PC-9 (cell line): ENCODE measurements around the gene SRPK2. TPM values are rescaled to one million over a fixed set of nuclear protein-coding genes. Genes with fewer than 3 reads are reported as not detected.

Experiments used
- BruUV-seq: library from RNA; stranded (reverse); fragments of 400-500 nt; replicated peaks from 2 replicates; lab custom pipeline; 2021; lab: Mats Ljungman, UMichigan
- CTCF ChIA-PET: fragments of 300-600 bp; sonication (Branson Sonifier 250); formaldehyde crosslinking; loops from one replicate; lab custom pipeline; 2022; ENCODE audit warnings: antibody characterized with exemption; lab: Charles Lee
- POLR2A ChIA-PET: fragments of 300-600 bp; sonication (Branson Sonifier 250); formaldehyde crosslinking; loops from one replicate; lab custom pipeline; 2022; ENCODE audit warnings: antibody characterized with exemption; ENCODE audit not compliant: unreplicated experiment; lab: Charles Lee
- DNase-seq, 2 experiments: peaks; one replicate each; pipeline versions ENCODE4 v3.0.0 to v3.0.0-alpha.2; 2015 to 2022; ENCODE audit warnings: mixed read lengths in 1 of 2
- H2AFZ ChIP-seq: fragments of 200-600 bp; sonication (generic); 2 replicates; pipeline ENCODE4 v1.8.1; 2017; ENCODE audit warnings: antibody characterized with exemption
- H3F3A ChIP-seq: fragments of 200-600 bp; sonication (generic); 2 replicates; pipeline ENCODE4 v1.8.1; 2017; ENCODE audit warnings: antibody characterized with exemption, mild to moderate bottlenecking, low read depth; ENCODE audit not compliant: insufficient read depth
- H3K27ac ChIP-seq: fragments of 200-600 bp; sonication (generic); 2 replicates; pipeline ENCODE4 v1.6.1; 2016; ENCODE audit warnings: mixed run types
- H3K27me3 ChIP-seq: fragments of 200-600 bp; sonication (generic); 2 replicates; pipeline ENCODE4 v1.6.1; 2016; ENCODE audit warnings: low read depth, mixed run types; ENCODE audit not compliant: insufficient read depth
- H3K36me3 ChIP-seq: fragments of 200-600 bp; sonication (generic); 2 replicates; pipeline ENCODE4 v1.6.1; 2016; ENCODE audit warnings: low read depth, mixed run types
- H3K4me1 ChIP-seq: fragments of 200-600 bp; sonication (generic); replicated peaks from 2 replicates; pipeline ENCODE4 v1.6.1; 2016; ENCODE audit warnings: mixed run types; ENCODE audit not compliant: insufficient read depth
- H3K4me2 ChIP-seq: fragments of 200-600 bp; sonication (generic); 2 replicates; pipeline ENCODE4 v1.6.1; 2017; ENCODE audit warnings: mixed run types
- H3K4me3 ChIP-seq: fragments of 200-600 bp; sonication (generic); 2 replicates; pipeline ENCODE4 v1.6.1; 2016; ENCODE audit warnings: mixed run types
- H3K79me2 ChIP-seq: fragments of 200-600 bp; sonication (generic); 2 replicates; pipeline ENCODE4 v1.6.1; 2017; ENCODE audit warnings: low read depth, mixed run types
- H3K9me2 ChIP-seq: fragments of 200-600 bp; sonication (generic); 2 replicates; pipeline ENCODE4 v1.8.1; 2017; ENCODE audit warnings: mild to moderate bottlenecking; ENCODE audit not compliant: insufficient read depth
- H3K9me3 ChIP-seq: fragments of 200-600 bp; sonication (generic); 2 replicates; pipeline ENCODE4 v1.8.1; 2016; ENCODE audit warnings: low read depth; ENCODE audit not compliant: insufficient read depth
- H4K20me1 ChIP-seq: fragments of 200-600 bp; sonication (generic); 2 replicates; pipeline ENCODE4 v1.8.1; 2017; ENCODE audit not compliant: insufficient read depth
- EZH2 ChIP-seq: fragments of 200-600 bp; sonication (generic); IDR thresholded peaks from 2 replicates; pipeline ENCODE4 v1.8.0; 2017; ENCODE audit warnings: antibody characterized with exemption, low read depth
- intact Hi-C: fragments of 100-400 bp; cut with micrococcal nuclease; formaldehyde crosslinking; loops from one replicate; pipeline ENCODE4 v1.10.0; 2022; ENCODE audit not compliant: unreplicated experiment
- total RNA-seq: library from RNA; stranded (reverse); gene quantifications from 2 replicates; pipeline ENCODE4 v1.2.3, GENCODE V29; 2021
- TF ChIP-seq, protein P1 (sequence below): fragments of 200-600 bp; sonication (generic); conservative IDR thresholded peaks from 2 replicates; pipeline ENCODE4 v1.6.1; 2017; ENCODE audit warnings: mixed run types, antibody characterized with exemption, mild to moderate bottlenecking, moderate library complexity

Gene SRPK2
- total RNA-seq, 1 experiment from 2014 or later = 60.6 TPM

DNA sequence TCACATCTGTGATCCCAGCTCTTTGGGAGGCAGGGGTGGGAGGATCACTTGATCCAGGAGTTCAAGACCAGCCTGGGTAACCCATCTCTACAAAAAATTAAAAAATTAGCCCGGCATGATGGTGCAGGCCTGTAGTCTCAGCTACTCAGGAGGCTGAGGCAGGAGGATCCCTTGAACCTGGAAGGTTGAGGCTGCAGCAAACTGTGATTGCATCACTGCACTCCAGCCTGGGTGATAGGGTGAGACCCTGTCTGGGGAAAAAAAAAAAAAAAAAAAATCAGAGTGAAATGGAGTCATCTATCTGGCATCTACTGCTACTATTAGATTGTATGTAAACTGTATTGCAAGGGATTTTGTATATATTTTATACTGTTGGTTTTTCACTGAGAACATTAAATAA lies 315.6 kb downstream of the SRPK2 start:
- no TSS peak for BruUV-seq
- Histone ChIP-seq H3K36me3 (peaks cover 35% of the 10 kb centered on the region), H4K20me1 (peaks cover 13% of the 10 kb centered on the region; the same call in 1 of the 2 replicates), H3K9me2 (no peaks in the 10 kb centered on the region), H3K27me3 (no peaks in the 10 kb centered on the region), H3K4me1 (no peaks in the 10 kb centered on the region), H3K4me3 (no peak overlapping the region), H3K4me2 (no peak overlapping the region), H3K27ac (no peak overlapping the region), H3K9me3 (no peaks in the 10 kb centered on the region), H3F3A (peaks cover 11% of the 10 kb centered on the region), H3K79me2 (peaks cover 4% of the 10 kb centered on the region; the same call in 1 of the 2 replicates), H2AFZ (no peak overlapping the region)
- TF ChIP-seq, protein P1, sequence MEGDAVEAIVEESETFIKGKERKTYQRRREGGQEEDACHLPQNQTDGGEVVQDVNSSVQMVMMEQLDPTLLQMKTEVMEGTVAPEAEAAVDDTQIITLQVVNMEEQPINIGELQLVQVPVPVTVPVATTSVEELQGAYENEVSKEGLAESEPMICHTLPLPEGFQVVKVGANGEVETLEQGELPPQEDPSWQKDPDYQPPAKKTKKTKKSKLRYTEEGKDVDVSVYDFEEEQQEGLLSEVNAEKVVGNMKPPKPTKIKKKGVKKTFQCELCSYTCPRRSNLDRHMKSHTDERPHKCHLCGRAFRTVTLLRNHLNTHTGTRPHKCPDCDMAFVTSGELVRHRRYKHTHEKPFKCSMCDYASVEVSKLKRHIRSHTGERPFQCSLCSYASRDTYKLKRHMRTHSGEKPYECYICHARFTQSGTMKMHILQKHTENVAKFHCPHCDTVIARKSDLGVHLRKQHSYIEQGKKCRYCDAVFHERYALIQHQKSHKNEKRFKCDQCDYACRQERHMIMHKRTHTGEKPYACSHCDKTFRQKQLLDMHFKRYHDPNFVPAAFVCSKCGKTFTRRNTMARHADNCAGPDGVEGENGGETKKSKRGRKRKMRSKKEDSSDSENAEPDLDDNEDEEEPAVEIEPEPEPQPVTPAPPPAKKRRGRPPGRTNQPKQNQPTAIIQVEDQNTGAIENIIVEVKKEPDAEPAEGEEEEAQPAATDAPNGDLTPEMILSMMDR = no peak
- no peak for TF ChIP-seq EZH2
- ChIA-PET POLR2A (interaction anchor here (0.6 kb wide), 1 partner anchor 96 kb away, joined by 4 read pairs; no protein-coding TSS in a partner anchor), CTCF (no interaction called here)
- no peak for DNase-seq
- intact Hi-C loops = no loop called here

DNA sequence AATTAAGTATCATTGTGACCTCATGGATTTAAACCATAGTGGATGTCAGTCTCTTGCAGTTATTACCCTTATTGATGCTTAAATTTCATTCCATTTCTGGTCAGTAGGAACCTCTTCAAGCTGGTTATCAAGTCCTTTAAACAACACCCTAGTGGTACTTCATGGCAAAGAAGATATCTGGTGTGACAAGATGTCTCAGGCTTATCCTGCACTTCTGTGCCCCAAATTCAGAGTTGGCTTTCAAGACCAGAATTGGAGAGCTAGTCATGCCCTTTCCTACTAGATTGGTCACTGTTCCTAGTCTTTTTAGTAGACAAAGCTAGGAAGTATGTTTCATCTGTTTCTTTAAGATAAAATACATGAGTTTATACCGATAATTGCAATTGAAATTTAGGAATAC lies 319.8 kb downstream of the SRPK2 start:
- H3K9me2 ChIP-seq = no peaks in the 10 kb centered on the region
- no peak for TF ChIP-seq EZH2
- TF ChIP-seq, protein P1 = no peak
- peaks cover 4% of the 10 kb centered on the region; the same call in 1 of the 2 replicates for H3K79me2 ChIP-seq
- CTCF ChIA-PET = interaction anchor here (0.6 kb wide), 1 partner anchor 21 kb away, joined by 5 read pairs; no protein-coding TSS in a partner anchor
- peaks cover 21% of the 10 kb centered on the region for H4K20me1 ChIP-seq
- intact Hi-C loops = no loop called here
- no peak for DNase-seq
- no peak overlapping the region for H2AFZ ChIP-seq
- peaks cover 19% of the 10 kb centered on the region for H3F3A ChIP-seq
- H3K36me3 ChIP-seq = peaks cover 20% of the 10 kb centered on the region; the same call in 1 of the 2 replicates
- POLR2A ChIA-PET = interaction anchor here (0.7 kb wide), 1 partner anchor 285 kb away, joined by 3 read pairs; no protein-coding TSS in a partner anchor
- no peaks in the 10 kb centered on the region for H3K9me3 ChIP-seq
- no peaks in the 10 kb centered on the region for H3K4me1 ChIP-seq
- no peak overlapping the region for H3K4me3 ChIP-seq
- no peaks in the 10 kb centered on the region for H3K27me3 ChIP-seq
- no peak overlapping the region for H3K27ac ChIP-seq
- H3K4me2 ChIP-seq = no peak overlapping the region
- no TSS peak for BruUV-seq

DNA sequence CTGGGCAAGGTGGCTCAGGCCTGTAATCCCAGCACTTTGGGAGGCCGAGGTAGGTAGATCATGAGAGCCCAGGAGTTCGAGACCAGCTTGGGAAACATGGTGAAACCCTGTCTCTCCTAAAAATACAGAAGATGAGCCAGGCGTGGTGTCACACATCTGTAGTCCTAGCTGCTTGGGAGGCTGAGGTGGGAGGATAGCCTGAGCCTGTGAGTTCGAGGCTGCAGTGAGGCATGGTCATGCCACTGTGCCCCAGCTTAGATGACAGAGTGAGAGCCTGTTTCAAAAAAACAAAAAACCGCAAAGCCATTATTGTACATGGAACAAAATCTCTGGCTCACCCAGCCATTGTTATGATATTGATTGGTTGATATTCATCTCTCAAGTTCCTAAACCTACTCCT lies 321.0 kb downstream of the SRPK2 start:
- intact Hi-C loops = no loop called here
- Histone ChIP-seq H3K79me2 (peaks cover 4% of the 10 kb centered on the region; the same call in 1 of the 2 replicates), H3K27me3 (no peaks in the 10 kb centered on the region), H4K20me1 (peaks cover 30% of the 10 kb centered on the region), H3K9me2 (no peaks in the 10 kb centered on the region), H3K4me1 (no peaks in the 10 kb centered on the region), H3K4me3 (no peak overlapping the region), H3F3A (peaks cover 14% of the 10 kb centered on the region), H3K9me3 (no peaks in the 10 kb centered on the region), H3K36me3 (peaks cover 20% of the 10 kb centered on the region; the same call in 1 of the 2 replicates), H2AFZ (no peak overlapping the region), H3K27ac (no peak overlapping the region), H3K4me2 (no peak overlapping the region)
- TF ChIP-seq, protein P1 = no peak
- TF ChIP-seq EZH2 = no peak
- CTCF ChIA-PET = no interaction called here
- BruUV-seq = no TSS peak
- POLR2A ChIA-PET = no interaction called here
- no peak for DNase-seq

Other genes starting within 250 kb of the SRPK2 start
- 20.9 and 25.0 TPM in 2 replicates for gene PUS7, start 133.3 kb upstream of the SRPK2 start, total RNA-seq
- gene RINT1, start 143.3 kb upstream of the SRPK2 start, total RNA-seq = 21.4 and 25.1 TPM in 2 replicates
- gene EFCAB10, start 192.6 kb upstream of the SRPK2 start, total RNA-seq = not detected in 2 replicates